ENCODE data around the gene CFI. TPM values are rescaled to one million over a fixed set of nuclear protein-coding genes. Genes with fewer than 3 reads are reported as not detected.

Gene CFI
- total and polyA plus RNA-seq, 2 donors (not counting 1 experiment from before 2014, with no cell fraction given): not detected

DNA sequence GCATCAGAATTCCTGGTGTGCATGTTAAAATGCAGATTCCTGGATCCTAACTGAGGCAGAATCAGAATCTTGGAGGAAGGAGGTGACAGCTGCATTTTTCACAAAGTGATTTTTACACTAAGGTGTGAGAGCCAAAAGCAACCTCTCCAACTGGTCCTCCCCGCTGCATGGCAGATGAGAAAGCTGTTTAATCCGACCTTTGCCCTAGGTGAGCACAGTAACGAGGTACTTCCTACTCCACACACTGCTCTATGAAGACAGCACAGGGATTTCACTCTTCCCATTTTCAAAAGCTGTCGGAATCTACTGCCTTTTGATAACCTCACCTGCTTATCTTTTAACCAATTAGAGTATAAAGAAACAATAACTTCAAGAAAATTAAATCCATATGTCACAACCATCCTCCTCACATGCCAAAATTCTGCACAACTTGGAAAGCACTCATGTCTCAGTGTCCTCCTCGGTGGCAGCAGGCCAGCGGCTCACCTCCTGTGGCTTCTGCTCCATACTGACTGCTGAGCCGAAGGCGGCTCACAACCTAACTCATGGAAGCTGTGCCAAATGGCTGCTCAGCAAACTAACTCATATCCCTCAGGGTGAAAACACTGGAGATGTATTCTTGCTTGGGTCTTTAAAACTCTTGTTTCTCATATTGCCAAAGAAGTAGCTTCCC is 102.1 kb downstream of the CFI start:
- Mint-ChIP-seq H3K4me3 (no peak overlapping the region), H3K4me1 (peaks cover 26% of the 10 kb centered on the region), H3K27me3 (no peaks in the 10 kb centered on the region), H3K27ac (no peak overlapping the region), H3K9me3 (ENCODE audit: insufficient read depth) (no peaks in the 10 kb centered on the region)
- H4K20me1 ChIP-seq (ENCODE audit: control insufficient read depth, insufficient read depth, low read length, poor library complexity, severe bottlenecking): no peaks in the 10 kb centered on the region
- TF ChIP-seq EZH2 (IDR thresholded peaks at IDR 0.05; ENCODE audit: borderline replicate concordance, insufficient read depth, low read depth, low read length, poor library complexity, severe bottlenecking): no peak
- H3K4me1 ChIP-seq (ENCODE audit: control insufficient read depth in 2 of 2, insufficient read depth in 2 of 2, low read length in 2 of 2): peaks cover 14 to 18% of the 10 kb centered on the region in 2 donors
- intact Hi-C loops (cut with micrococcal nuclease): loop anchor here (10.0 kb wide), 1 partner anchor 495 kb away; the partner anchor contains the start of gene ELOVL6
- ChIA-PET CTCF (interaction anchor here (2.0 kb wide), 1 partner anchor 267 kb away, joined by 6 read pairs; the partner anchor contains the start of gene SEC24B), POLR2A (no interaction called here)
- no peaks in the 10 kb centered on the region for H3K36me3 ChIP-seq (replicated peaks in 1 of 2; ENCODE audit: control extremely low read depth in 1 of 2, control insufficient read depth in 1 of 2, extremely low read depth in 1 of 2, insufficient read depth in 2 of 2, low read length in 1 of 2)
- peaks cover 3% of the 10 kb centered on the region for H3K79me2 ChIP-seq (ENCODE audit: control insufficient read depth, insufficient read depth, low read length)
- ATAC-seq (ENCODE audit: low read depth): no peak
- no peak overlapping the region for H3K4me3 ChIP-seq (ENCODE audit: control extremely low read depth in 1 of 5, extremely low read depth in 1 of 5, insufficient read depth in 1 of 5, low read depth in 2 of 5, low read length in 4 of 5)
- no peak overlapping the region for H2AFZ ChIP-seq (ENCODE audit: insufficient read depth, low read depth, low read length, poor library complexity, severe bottlenecking)
- WGBS (ENCODE audit: insufficient coverage): 100% methylated on average over 5 of the region's 8 CpGs
- DNase-seq: no peak
- no peaks in the 10 kb centered on the region for H3K27me3 ChIP-seq (replicated peaks in 1 of 4; ENCODE audit: control extremely low read depth in 1 of 4, control insufficient read depth in 3 of 4, insufficient read depth in 4 of 4, low read length in 3 of 4)
- H3K9ac ChIP-seq (ENCODE audit: low read length): no peak overlapping the region
- H3K9me3 ChIP-seq (ENCODE audit: control extremely low read depth in 1 of 3, control insufficient read depth in 2 of 3, insufficient read depth in 1 of 3, low read length in 2 of 3): no peaks in the 10 kb centered on the region
- H3K27ac ChIP-seq (ENCODE audit: low read length in 2 of 2): no peak overlapping the region
- no peak overlapping the region for H3K4me2 ChIP-seq (replicated peaks; ENCODE audit: low read depth, low read length, poor library complexity, severe bottlenecking)

DNA sequence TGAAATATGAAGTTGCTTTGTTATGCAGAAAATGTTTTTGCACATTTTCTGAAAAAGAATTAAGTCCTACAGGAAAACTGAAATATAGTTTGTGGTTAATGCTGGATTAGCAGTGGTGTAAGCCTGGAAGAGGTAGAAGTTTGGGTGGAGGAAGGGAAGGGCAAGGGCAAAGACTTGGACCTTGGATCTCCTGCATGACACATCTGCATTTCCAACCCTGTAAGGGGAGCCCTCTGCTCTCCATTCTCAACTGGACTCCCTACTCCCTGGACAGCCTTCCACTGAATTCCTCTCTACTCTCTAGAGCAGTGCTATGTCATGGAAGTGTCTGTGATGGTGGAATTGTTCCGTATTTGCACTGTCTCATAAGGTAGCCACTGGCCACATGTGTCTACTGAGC is 103.1 kb downstream of the CFI start:
- no peak overlapping the region for H3K27ac Mint-ChIP-seq
- CTCF ChIA-PET: no interaction called here

More for the DNA sequence above, 103.1 kb downstream of the CFI start:
- Histone ChIP-seq H3K9ac (ENCODE audit: low read length) (no peak overlapping the region), H2AFZ (ENCODE audit: insufficient read depth, low read depth, low read length, poor library complexity, severe bottlenecking) (no peak overlapping the region), H3K4me1 (ENCODE audit: control insufficient read depth in 2 of 2, insufficient read depth in 2 of 2, low read length in 2 of 2) (peaks cover 9 to 12% of the 10 kb centered on the region in 2 donors), H3K36me3 (replicated peaks in 1 of 2; ENCODE audit: control extremely low read depth in 1 of 2, control insufficient read depth in 1 of 2, extremely low read depth in 1 of 2, insufficient read depth in 2 of 2, low read length in 1 of 2) (no peaks in the 10 kb centered on the region), H3K9me3 (ENCODE audit: control extremely low read depth in 1 of 3, control insufficient read depth in 2 of 3, insufficient read depth in 1 of 3, low read length in 2 of 3) (no peaks in the 10 kb centered on the region), H4K20me1 (ENCODE audit: control insufficient read depth, insufficient read depth, low read length, poor library complexity, severe bottlenecking) (no peaks in the 10 kb centered on the region), H3K4me3 (ENCODE audit: control extremely low read depth in 1 of 5, extremely low read depth in 1 of 5, insufficient read depth in 1 of 5, low read depth in 2 of 5, low read length in 4 of 5) (no peak overlapping the region), H3K79me2 (ENCODE audit: control insufficient read depth, insufficient read depth, low read length) (peaks cover 3% of the 10 kb centered on the region), H3K4me2 (replicated peaks; ENCODE audit: low read depth, low read length, poor library complexity, severe bottlenecking) (no peak overlapping the region), H3K27me3 (replicated peaks in 1 of 4; ENCODE audit: control extremely low read depth in 1 of 4, control insufficient read depth in 3 of 4, insufficient read depth in 4 of 4, low read length in 3 of 4) (no peaks in the 10 kb centered on the region), H3K27ac (ENCODE audit: low read length in 2 of 2) (no peak overlapping the region)
- Mint-ChIP-seq H3K4me1 (peaks cover 22% of the 10 kb centered on the region), H3K4me3 (no peak overlapping the region), H3K27me3 (no peaks in the 10 kb centered on the region), H3K9me3 (ENCODE audit: insufficient read depth) (no peaks in the 10 kb centered on the region)
- POLR2A ChIA-PET: no interaction called here
- TF ChIP-seq, protein P1, sequence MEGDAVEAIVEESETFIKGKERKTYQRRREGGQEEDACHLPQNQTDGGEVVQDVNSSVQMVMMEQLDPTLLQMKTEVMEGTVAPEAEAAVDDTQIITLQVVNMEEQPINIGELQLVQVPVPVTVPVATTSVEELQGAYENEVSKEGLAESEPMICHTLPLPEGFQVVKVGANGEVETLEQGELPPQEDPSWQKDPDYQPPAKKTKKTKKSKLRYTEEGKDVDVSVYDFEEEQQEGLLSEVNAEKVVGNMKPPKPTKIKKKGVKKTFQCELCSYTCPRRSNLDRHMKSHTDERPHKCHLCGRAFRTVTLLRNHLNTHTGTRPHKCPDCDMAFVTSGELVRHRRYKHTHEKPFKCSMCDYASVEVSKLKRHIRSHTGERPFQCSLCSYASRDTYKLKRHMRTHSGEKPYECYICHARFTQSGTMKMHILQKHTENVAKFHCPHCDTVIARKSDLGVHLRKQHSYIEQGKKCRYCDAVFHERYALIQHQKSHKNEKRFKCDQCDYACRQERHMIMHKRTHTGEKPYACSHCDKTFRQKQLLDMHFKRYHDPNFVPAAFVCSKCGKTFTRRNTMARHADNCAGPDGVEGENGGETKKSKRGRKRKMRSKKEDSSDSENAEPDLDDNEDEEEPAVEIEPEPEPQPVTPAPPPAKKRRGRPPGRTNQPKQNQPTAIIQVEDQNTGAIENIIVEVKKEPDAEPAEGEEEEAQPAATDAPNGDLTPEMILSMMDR (IDR thresholded peaks at IDR 0.05): no peak
- no peak for TF ChIP-seq EZH2 (IDR thresholded peaks at IDR 0.05; ENCODE audit: borderline replicate concordance, insufficient read depth, low read depth, low read length, poor library complexity, severe bottlenecking)
- DNase-seq: no peak
- no peak for ATAC-seq (ENCODE audit: low read depth)
- intact Hi-C loops (cut with micrococcal nuclease): no loop called here
- 100% methylated on average over 1 of the region's 1 CpG for WGBS (ENCODE audit: insufficient coverage)
